Activated CD4-positive, alpha-beta memory T cell treated with anti-CD3 and anti-CD28 coated beads for 36 hours (primary cell): ENCODE data around the gene GABBR1. TPM values are rescaled to one million over a fixed set of nuclear protein-coding genes. Genes with fewer than 3 reads are reported as not detected.
"Not testable (repeated sequence)": the region's sequence is repeated elsewhere in the genome, so short reads cannot be mapped to it uniquely, and the experiment has no call there.

Experiments
- CTCF ChIA-PET: fragments of 350-600 bp; sonication (Branson Sonifier 250); formaldehyde crosslinking; loops from one replicate; lab custom pipeline; 2021; ENCODE audit warnings: antibody characterized with exemption, inconsistent platforms; lab: Charles Lee
- POLR2A ChIA-PET: fragments of 350-600 bp; sonication (Branson Sonifier 250); formaldehyde crosslinking; loops from one replicate; lab custom pipeline; 2021; ENCODE audit warnings: antibody characterized with exemption; lab: Charles Lee
- DNase-seq: peaks from one replicate; pipeline ENCODE4 v3.0.0-alpha.2; 2020
- H3K27ac Mint-ChIP-seq: one replicate; pipeline ENCODE4 v1.8.0; 2021; ENCODE audit warnings: mixed read lengths
- H3K27me3 Mint-ChIP-seq: one replicate; pipeline ENCODE4 v1.8.0; 2021; ENCODE audit warnings: mixed read lengths
- H3K36me3 Mint-ChIP-seq: one replicate; pipeline ENCODE4 v1.8.0; 2021; ENCODE audit warnings: mixed read lengths
- H3K4me1 Mint-ChIP-seq: one replicate; pipeline ENCODE4 v1.8.0; 2021; ENCODE audit warnings: low read depth, mixed read lengths
- H3K4me3 Mint-ChIP-seq: one replicate; pipeline ENCODE4 v1.8.0; 2021; ENCODE audit warnings: mild to moderate bottlenecking, mixed read lengths
- H3K9me3 Mint-ChIP-seq: one replicate; pipeline ENCODE4 v1.8.0; 2021; ENCODE audit warnings: mixed read lengths
- intact Hi-C: fragments of 100-400 bp; cut with micrococcal nuclease; formaldehyde crosslinking; loops from one replicate; pipeline ENCODE4 v1.15.1; 2023
- total RNA-seq, 2 experiments: library from RNA; stranded (reverse); gene quantifications; one replicate each; pipeline ENCODE4 v1.2.3, GENCODE V29; 2021

GABBR1 gene
- total RNA-seq, 2 experiments from 2014 or later, result 21.1 to 23.5 TPM

DNA sequence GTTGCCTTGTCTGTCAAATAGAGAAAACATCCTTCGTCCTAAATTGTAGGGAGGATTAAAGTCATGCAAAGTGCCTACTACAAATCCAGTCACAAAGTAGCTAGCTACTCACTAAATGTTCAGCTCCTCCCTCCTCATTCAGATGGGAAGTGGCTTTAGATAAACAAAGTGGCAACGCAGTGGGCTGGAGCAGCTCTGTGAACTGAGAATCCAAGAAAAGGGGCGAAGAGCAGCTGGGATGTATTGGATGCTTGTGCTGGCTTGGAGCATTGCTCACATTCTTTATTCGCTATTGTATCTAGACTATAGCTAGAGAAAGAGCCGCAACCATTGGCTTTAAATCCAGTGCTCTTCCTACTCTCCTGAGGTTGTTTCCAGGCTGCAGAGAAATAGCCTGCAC is 34.2 kb upstream of the GABBR1 start:
- intact Hi-C loops, result no loop called here
- DNase-seq, result no peak
- Mint-ChIP-seq H3K36me3 (no peaks in the 10 kb centered on the region), H3K27ac (no peak overlapping the region), H3K4me1 (no peaks in the 10 kb centered on the region), H3K27me3 (peaks cover 14% of the 10 kb centered on the region), H3K9me3 (no peaks in the 10 kb centered on the region), H3K4me3 (no peak overlapping the region)
- ChIA-PET CTCF (interaction anchor here (1.5 to 5.8 kb wide), 3 partner anchors 13 to 35 kb away, joined by 4 to 61 read pairs (median 23); no protein-coding TSS in a partner anchor), POLR2A (no interaction called here)

DNA sequence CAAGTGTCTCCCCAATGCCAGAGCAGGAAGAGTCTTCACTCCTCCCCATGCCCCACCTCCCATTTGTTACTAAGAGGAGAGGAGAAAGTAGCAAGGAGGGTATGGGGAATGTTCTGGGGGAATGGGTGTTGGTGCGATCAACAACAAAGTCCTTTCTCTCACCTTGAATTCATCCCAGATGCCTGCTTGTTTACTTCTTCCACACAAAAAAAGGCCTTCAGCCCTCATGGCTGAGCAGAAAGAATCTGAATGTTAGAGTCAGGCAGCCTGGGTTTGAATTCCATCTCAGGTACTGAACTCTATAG is 33.8 kb upstream of the GABBR1 start:
- ChIA-PET CTCF (interaction anchor here (1.5 to 5.8 kb wide), 3 partner anchors 13 to 35 kb away, joined by 4 to 61 read pairs (median 23); no protein-coding TSS in a partner anchor), POLR2A (no interaction called here)
- Mint-ChIP-seq H3K9me3 (no peaks in the 10 kb centered on the region), H3K4me1 (no peaks in the 10 kb centered on the region), H3K4me3 (no peak overlapping the region), H3K27me3 (peaks cover 14% of the 10 kb centered on the region), H3K27ac (no peak overlapping the region), H3K36me3 (no peaks in the 10 kb centered on the region)
- intact Hi-C loops, result no loop called here
- no peak for DNase-seq

DNA sequence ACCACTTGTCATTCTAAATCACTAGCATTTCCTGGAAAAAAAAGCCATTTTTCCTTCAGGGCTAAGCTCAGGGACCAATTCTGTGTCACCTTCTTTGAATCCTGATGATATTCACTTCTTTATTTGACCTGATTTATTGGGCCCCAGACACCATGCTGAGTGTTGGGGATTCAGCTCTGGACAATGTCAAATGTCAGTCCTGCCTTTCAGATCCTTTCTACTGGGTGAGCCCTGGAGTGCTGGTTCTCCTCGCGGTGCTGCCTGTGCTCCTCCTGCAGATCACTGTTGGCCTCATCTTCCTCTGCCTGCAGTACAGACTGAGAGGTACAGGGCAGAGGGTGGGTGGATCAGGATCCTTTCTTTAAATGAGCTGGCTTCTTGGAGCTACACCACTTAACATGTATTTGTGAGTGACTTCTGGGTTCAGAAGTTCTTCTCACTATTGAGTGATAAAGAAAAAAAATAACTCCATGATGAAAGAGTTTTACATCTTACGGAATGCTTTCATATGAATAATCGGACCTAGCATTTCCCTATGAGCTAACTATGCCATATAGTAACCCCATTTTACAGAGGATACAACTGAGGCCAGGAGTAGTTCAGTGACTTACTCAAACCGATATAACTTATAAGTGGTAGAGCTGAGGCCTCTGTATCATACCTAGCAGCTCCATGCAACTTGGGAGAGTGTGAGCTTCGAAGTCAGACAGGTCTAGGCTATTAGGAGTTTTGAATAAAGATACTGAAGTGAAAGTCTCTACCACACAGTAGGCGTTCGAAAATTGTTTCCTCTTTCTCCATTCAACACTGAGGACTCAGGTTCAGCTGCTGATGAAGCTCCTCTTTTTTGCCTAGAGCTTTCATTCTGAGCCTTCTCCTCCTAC is 33.2 kb upstream of the GABBR1 start:
- Mint-ChIP-seq H3K4me3 (no peak overlapping the region), H3K9me3 (no peaks in the 10 kb centered on the region), H3K4me1 (no peaks in the 10 kb centered on the region), H3K27me3 (peaks cover 16% of the 10 kb centered on the region), H3K27ac (no peak overlapping the region), H3K36me3 (no peaks in the 10 kb centered on the region)
- ChIA-PET POLR2A (no interaction called here), CTCF (interaction anchor here (0.5 to 5.8 kb wide), 4 partner anchors 9 to 35 kb away, joined by 3 to 61 read pairs (median 14); no protein-coding TSS in a partner anchor)
- intact Hi-C loops, result no loop called here
- no peak for DNase-seq

DNA sequence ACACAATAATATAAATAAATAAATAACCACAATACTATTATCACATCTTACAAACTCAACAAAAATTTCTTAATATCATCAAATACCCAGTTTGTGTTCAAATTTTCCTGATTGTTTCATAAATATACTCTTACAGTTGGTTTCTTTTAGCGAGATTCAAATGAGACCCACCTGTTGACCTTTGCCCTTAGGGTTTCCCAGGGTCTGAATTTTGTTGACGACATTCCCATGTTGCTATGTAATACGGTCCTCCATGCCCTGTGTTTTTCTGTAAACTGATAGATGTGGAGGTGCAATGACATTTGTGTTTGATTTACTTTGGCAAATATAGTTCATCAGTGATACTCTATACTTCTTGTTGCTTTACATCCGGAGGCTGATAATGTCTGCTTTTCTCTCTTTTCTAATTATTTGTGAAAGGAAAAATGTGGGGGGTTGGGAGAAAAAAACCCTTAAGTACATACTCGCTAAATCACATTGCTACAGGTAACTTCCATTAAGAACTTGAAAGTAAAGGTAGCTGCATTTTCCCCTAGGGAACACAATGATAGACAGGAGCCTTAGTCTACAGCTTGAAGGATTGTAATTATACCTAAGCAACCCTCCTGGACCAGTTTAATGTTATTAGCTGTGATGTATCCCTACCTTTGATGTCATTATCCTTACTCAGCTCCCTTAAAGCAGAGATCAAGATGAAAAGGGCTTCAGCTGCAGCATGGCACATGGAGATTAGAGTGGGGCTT is 30.5 kb upstream of the GABBR1 start:
- no peak overlapping the region for H3K27ac Mint-ChIP-seq
- CTCF ChIA-PET, result interaction anchor here (1.7 to 5.8 kb wide), 2 partner anchors 9 to 13 kb away, joined by 6 to 61 read pairs; no protein-coding TSS in a partner anchor
- H3K4me3 Mint-ChIP-seq, result no peak overlapping the region
- no peaks in the 10 kb centered on the region for H3K9me3 Mint-ChIP-seq
- peaks cover 20% of the 10 kb centered on the region for H3K27me3 Mint-ChIP-seq
- intact Hi-C loops, result no loop called here
- H3K36me3 Mint-ChIP-seq, result no peaks in the 10 kb centered on the region
- no peaks in the 10 kb centered on the region for H3K4me1 Mint-ChIP-seq
- DNase-seq, result no peak
- POLR2A ChIA-PET, result no interaction called here

DNA sequence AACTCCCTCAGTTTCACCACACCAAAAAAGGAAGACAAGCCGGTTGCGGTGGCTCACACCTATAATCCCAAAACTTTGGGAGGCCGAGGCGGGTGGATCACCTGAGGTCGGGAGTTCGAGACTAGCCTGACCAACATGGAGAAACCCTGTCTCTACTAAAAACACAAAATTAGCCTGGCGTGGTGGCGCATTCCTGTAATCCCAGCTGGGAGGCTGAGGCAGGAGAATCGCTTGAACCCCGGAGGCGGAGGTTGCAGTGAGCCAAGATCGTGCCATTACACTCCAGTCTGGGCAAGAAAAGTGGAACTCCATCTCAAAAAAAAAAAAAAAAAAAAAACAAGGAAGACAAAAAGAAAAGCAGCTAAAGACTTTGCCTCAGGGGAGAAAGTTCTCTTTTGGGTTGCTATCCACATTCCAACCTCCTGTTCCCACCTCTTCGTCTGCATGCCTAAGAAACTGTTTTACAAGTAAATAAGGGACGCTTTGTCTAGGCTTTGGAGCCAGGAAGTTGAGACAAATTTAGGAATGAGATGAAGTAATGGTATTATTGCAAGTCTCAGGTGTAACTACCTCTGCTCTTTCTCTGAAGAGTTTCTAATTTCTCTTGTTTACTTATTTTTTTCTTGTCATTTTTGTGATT is 28.6 kb upstream of the GABBR1 start:
- H3K27ac Mint-ChIP-seq, DNase-seq, H3K36me3 Mint-ChIP-seq, H3K4me3 Mint-ChIP-seq, H3K9me3 Mint-ChIP-seq, intact Hi-C loops, H3K4me1 Mint-ChIP-seq, POLR2A ChIA-PET: not testable (repeated sequence)
- peaks cover 25% of the 10 kb centered on the region for H3K27me3 Mint-ChIP-seq
- CTCF ChIA-PET, result interaction anchor here (0.6 to 2.2 kb wide), 3 partner anchors 8 to 40 kb away, joined by 3 to 13 read pairs (median 3); no protein-coding TSS in a partner anchor

DNA sequence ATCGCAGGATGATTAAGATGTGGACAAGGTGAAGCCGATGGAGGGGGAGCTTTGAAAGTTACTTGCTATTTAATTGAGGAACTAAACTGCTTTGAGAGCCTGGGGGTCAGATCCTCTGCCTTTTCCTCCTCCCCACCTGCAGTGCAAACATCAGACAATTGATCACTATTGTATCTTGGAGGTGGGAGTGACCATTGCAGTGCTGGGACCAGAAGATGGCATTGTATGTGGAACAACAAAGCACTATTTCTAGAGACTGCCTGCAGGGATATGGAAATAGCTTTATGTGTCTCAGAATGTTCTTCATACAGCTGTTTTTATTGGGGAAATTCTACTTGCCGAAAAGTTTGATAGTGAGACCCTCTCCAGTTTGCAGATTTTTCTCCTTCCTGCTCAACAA is 28.1 kb upstream of the GABBR1 start:
- no peak for DNase-seq
- intact Hi-C loops, result no loop called here
- Mint-ChIP-seq H3K9me3 (no peaks in the 10 kb centered on the region), H3K4me3 (no peak overlapping the region), H3K4me1 (no peaks in the 10 kb centered on the region), H3K27me3 (peaks cover 28% of the 10 kb centered on the region), H3K36me3 (no peaks in the 10 kb centered on the region), H3K27ac (no peak overlapping the region)
- ChIA-PET CTCF (interaction anchor here (0.6 to 2.2 kb wide), 3 partner anchors 8 to 40 kb away, joined by 3 to 13 read pairs (median 3); no protein-coding TSS in a partner anchor), POLR2A (no interaction called here)

DNA sequence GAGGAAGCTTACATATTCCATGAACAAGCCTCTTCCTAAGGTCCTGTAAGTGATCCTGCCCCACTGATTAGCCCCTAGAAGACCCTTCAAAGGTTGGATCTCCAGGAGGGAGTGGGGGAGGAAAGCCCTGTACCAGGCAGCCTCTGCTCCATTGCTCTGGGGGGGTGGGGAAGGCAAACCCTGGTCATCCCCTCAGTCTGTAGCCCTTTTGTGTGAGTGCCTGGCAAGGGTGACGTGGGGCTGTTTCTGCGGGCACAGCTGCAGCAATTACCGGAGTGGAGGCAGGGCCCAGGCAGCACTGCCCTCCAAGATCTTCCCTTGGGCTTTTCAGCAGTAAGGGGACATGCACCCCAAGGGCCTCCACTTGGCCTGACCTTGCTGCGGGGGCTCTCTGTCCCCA is 23.8 kb upstream of the GABBR1 start, which contains the start of gene MOG:
TSS of gene MOG (plus strand) at position 295 of the 400 bp plus-strand sequence. CDS start 118 bp downstream, outside the sequence.
- no peak within 1 kb of the TSS for H3K27ac Mint-ChIP-seq
- H3K36me3 Mint-ChIP-seq, result no peaks in the 10 kb centered on the region
- no peak within 1 kb of the TSS for H3K4me3 Mint-ChIP-seq
- H3K27me3 Mint-ChIP-seq, result peaks cover 18% of the 10 kb centered on the region
- H3K9me3 Mint-ChIP-seq, result no peaks in the 10 kb centered on the region
- ChIA-PET CTCF (interaction anchor here (4.8 kb wide), 1 partner anchor 8 kb away, joined by 61 read pairs; no protein-coding TSS in a partner anchor), POLR2A (no interaction called here)
- no peak for DNase-seq
- H3K4me1 Mint-ChIP-seq, result peaks cover under 1% of the 10 kb centered on the region
- intact Hi-C loops, result no loop called here

DNA sequence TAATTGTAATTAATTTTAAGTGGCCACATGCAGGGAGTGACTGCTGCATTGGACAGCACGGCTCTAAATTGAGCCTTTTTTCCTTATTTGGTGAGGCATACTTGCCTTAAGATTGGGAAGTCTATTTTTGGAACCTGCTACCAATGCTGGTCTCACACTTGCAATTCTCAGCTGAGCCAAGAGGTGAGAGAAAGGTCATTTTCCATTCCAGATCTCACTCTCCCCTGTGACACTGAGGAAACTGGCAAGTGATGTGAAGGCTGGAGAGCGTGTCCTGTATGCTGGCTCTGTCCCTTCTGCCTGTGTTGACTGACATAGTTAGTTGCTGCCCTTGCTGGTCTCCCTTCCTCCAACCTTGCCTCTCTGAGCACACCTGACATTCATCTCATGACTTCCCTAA is 23.2 kb upstream of the GABBR1 start:
- intact Hi-C loops, result no loop called here
- Mint-ChIP-seq H3K27me3 (peaks cover 15% of the 10 kb centered on the region), H3K36me3 (no peaks in the 10 kb centered on the region), H3K4me1 (peaks cover 4% of the 10 kb centered on the region), H3K4me3 (no peak overlapping the region), H3K27ac (no peak overlapping the region), H3K9me3 (no peaks in the 10 kb centered on the region)
- CTCF ChIA-PET, result interaction anchor here (4.8 kb wide), 1 partner anchor 9 kb away, joined by 61 read pairs; no protein-coding TSS in a partner anchor
- POLR2A ChIA-PET, result no interaction called here
- DNase-seq, result no peak

DNA sequence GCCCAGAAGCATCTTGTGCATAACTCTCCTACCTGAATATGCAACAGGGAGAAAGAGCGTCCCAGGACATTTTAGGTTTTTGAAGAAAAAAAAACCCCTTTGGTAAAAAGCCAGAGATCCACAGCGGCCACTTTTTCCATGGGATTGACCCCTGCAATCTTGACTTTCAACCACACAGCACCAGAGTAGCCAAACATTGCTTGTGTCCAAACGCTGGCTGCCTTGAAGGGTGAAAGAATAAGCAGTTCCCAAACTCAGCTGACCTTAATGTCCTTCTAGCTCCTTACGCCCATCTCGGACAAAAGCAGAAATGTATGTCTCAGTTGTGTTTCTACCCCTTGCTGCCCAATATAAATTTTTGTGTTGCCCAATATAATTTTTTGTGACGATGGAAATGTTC is 22.7 kb upstream of the GABBR1 start:
- Mint-ChIP-seq H3K27ac (no peak overlapping the region), H3K4me1 (peaks cover 4% of the 10 kb centered on the region), H3K4me3 (no peak overlapping the region), H3K9me3 (no peaks in the 10 kb centered on the region), H3K36me3 (no peaks in the 10 kb centered on the region), H3K27me3 (peaks cover 12% of the 10 kb centered on the region)
- POLR2A ChIA-PET, result no interaction called here
- CTCF ChIA-PET, result interaction anchor here (4.8 to 6.6 kb wide), 2 partner anchors 9 to 15 kb away, joined by 61 to 150 read pairs; no protein-coding TSS in a partner anchor
- DNase-seq, result no peak
- intact Hi-C loops, result no loop called here

DNA sequence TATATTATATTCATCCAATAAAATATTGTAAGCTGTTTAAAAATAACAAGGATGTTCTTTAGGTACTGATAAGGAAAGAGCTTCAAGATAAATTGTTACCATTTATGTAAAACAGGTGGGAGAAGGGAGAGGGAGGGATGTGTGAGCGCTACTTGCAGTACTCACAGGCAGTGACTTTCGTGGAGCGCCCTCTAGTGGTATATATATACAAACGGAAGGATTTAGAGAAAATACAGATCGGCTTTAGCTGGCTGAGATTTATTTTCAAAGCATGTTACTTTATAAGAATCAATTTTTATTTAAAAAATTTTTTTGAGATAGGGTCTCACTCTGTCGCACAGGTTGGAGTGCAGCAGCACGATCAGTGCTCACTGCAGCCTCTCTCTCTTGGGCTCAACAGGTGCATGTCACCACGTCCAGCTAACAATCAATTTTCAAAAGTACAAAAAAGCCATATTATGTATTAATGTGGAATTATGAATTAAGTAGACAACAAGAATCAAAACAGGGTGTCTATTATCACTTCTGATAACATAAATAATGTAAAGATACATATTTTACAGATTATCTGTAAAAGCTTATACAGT is 20.6 kb upstream of the GABBR1 start:
- POLR2A ChIA-PET, result no interaction called here
- intact Hi-C loops, result loop anchor here (5.0 kb wide), 1 partner anchor 54 kb away; no protein-coding TSS in a partner anchor
- Mint-ChIP-seq H3K36me3 (no peaks in the 10 kb centered on the region), H3K27ac (no peak overlapping the region), H3K9me3 (no peaks in the 10 kb centered on the region), H3K4me3 (no peak overlapping the region), H3K27me3 (peaks cover 10% of the 10 kb centered on the region), H3K4me1 (peaks cover 6% of the 10 kb centered on the region)
- DNase-seq, result peak; percentile 43
- CTCF ChIA-PET, result interaction anchor here (0.5 to 6.6 kb wide), 57 partner anchors 8 to 816 kb away, joined by 3 to 150 read pairs (median 5); partner anchors contain the start of genes GABBR1, OR12D3 and POLR1H

DNA sequence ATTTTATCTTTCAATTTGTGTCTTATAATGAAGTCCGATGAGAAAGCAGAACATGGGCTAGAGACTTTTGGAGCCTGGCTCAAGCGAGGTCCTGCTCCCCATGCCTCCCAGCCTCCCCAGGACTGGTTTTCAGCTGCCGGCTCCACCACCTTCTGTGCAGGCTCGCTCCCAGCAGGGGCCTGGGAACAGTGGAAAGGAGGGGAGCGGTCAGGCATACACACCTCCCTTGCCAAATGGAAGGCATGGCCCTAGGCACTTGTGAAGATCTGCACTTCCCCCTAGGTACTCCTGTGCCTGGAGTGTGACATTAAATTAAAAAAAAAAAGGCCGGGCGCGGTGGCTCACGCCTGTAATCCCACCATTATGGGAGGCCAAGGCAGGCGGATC is 19.2 kb upstream of the GABBR1 start:
- no peak for DNase-seq
- CTCF ChIA-PET, result interaction anchor here (1.4 to 6.6 kb wide), 7 partner anchors 12 to 142 kb away, joined by 3 to 150 read pairs (median 22); no protein-coding TSS in a partner anchor

More for the DNA sequence above, 19.2 kb upstream of the GABBR1 start:
- intact Hi-C loops, result loop anchor here (5.0 kb wide), 1 partner anchor 55 kb away; no protein-coding TSS in a partner anchor
- Mint-ChIP-seq H3K27me3 (peaks cover 6% of the 10 kb centered on the region), H3K36me3 (no peaks in the 10 kb centered on the region), H3K4me1 (peaks cover 6% of the 10 kb centered on the region), H3K9me3 (no peaks in the 10 kb centered on the region), H3K27ac (no peak overlapping the region), H3K4me3 (no peak overlapping the region)
- POLR2A ChIA-PET, result no interaction called here
